HG03064 (cell line): ENCODE data around the gene FAM98C.
"Not testable (repeated sequence)": the region's sequence is repeated elsewhere in the genome, so short reads cannot be mapped to it uniquely, and the experiment has no call there.

Experiments used
- ATAC-seq: cut with Tn5 transposase; IDR thresholded peaks from one replicate; pipeline ENCODE4 v1.9.1; 2021; ENCODE audit warnings: low read depth; ENCODE audit not compliant: unreplicated experiment

The FAM98C gene

GRCh38 chr19:38402967-38403674 is at the start of gene FAM98C:
Gene FAM98C, plus strand, starts transcription at chr19:38403093. Its CDS starts 61 bp downstream, at chr19:38403154.
- ATAC-seq = peak; percentile 86

- ATAC-seq = no peak
Observed at GRCh38 chr19:38355728-38356725, 46.9 kb upstream of the FAM98C start.

- no peak for ATAC-seq
Observed at GRCh38 chr19:38358071-38358470, 44.8 kb upstream of the FAM98C start.

- no peak for ATAC-seq
Observed at GRCh38 chr19:38359242-38360021, 43.5 kb upstream of the FAM98C start.

GRCh38 chr19:38360351-38360750 is 42.5 kb upstream of the FAM98C start:
- no peak for ATAC-seq

- ATAC-seq = no peak
Observed at GRCh38 chr19:38360839-38361631, 41.9 kb upstream of the FAM98C start.

- no peak for ATAC-seq
Observed at GRCh38 chr19:38361633-38362075, 41.2 kb upstream of the FAM98C start.

GRCh38 chr19:38362076-38362945 is 40.6 kb upstream of the FAM98C start:
- no peak for ATAC-seq

GRCh38 chr19:38362946-38363688 is 39.8 kb upstream of the FAM98C start:
- ATAC-seq = not testable (repeated sequence)

- no peak for ATAC-seq
Observed at GRCh38 chr19:38367041-38367440, 35.9 kb upstream of the FAM98C start.

GRCh38 chr19:38369584-38369983 is 33.3 kb upstream of the FAM98C start:
- ATAC-seq = no peak

GRCh38 chr19:38370299-38370698 is 32.6 kb upstream of the FAM98C start:
- ATAC-seq = no peak

GRCh38 chr19:38371081-38371480 is 31.8 kb upstream of the FAM98C start:
- ATAC-seq = no peak

- no peak for ATAC-seq
Observed at GRCh38 chr19:38373907-38374331, 29.0 kb upstream of the FAM98C start.

- ATAC-seq = peak; percentile 95
Observed at GRCh38 chr19:38374332-38375097, 28.4 kb upstream of the FAM98C start, which contains the start of gene PSMD8. Gene PSMD8, plus strand, starts transcription at chr19:38374571. Its CDS starts 31 bp downstream, at chr19:38374602.

GRCh38 chr19:38375098-38375493 is 27.8 kb upstream of the FAM98C start:
- ATAC-seq = no peak

- ATAC-seq = no peak
Observed at GRCh38 chr19:38375748-38376147, 27.1 kb upstream of the FAM98C start.
